DOHH2 (cell line): ENCODE data around the gene PLCB3.

Experiments
- H3F3A ChIP-seq: fragments of 200-600 bp; sonication (generic), shearing (Covaris generic); 2 replicates; pipeline ENCODE4 v1.6.0; 2016; ENCODE audit warnings: antibody characterized with exemption, mild to moderate bottlenecking; ENCODE audit not compliant: control insufficient read depth, insufficient read depth
- H3K27ac ChIP-seq: fragments of 200-600 bp; sonication (generic); 2 replicates; pipeline ENCODE4 v1.5.1; 2014; ENCODE audit warnings: low read depth, mild to moderate bottlenecking, low read length, moderate library complexity
- H3K27me3 ChIP-seq: fragments of 200-600 bp; sonication (generic); 2 replicates; pipeline ENCODE4 v1.6.1; 2014; ENCODE audit warnings: mild to moderate bottlenecking, low read length, mixed read lengths; ENCODE audit not compliant: control insufficient read depth
- H3K36me3 ChIP-seq: fragments of 200-600 bp; sonication (generic); 2 replicates; pipeline ENCODE4 v1.6.1; 2014; ENCODE audit warnings: mild to moderate bottlenecking, low read length, moderate library complexity, mixed read lengths; ENCODE audit not compliant: control insufficient read depth
- H3K4me1 ChIP-seq: fragments of 200-600 bp; sonication (generic); 2 replicates; pipeline ENCODE4 v1.6.1; 2014; ENCODE audit warnings: mild to moderate bottlenecking, low read length, mixed read lengths; ENCODE audit not compliant: control insufficient read depth
- H3K4me2 ChIP-seq: fragments of 200-600 bp; sonication (generic); 2 replicates; pipeline ENCODE4 v1.6.0; 2014; ENCODE audit warnings: mild to moderate bottlenecking, low read length, moderate library complexity
- H3K4me3 ChIP-seq: fragments of 200-600 bp; sonication (generic); 2 replicates; pipeline ENCODE4 v1.5.1; 2014; ENCODE audit warnings: mild to moderate bottlenecking, low read length, mixed read lengths
- H3K79me2 ChIP-seq: fragments of 200-600 bp; sonication (generic); 2 replicates; pipeline ENCODE4 v1.6.1; 2014; ENCODE audit warnings: mild to moderate bottlenecking, low read length, mixed read lengths; ENCODE audit not compliant: control insufficient read depth
- H3K9me2 ChIP-seq: fragments of 200-600 bp; sonication (generic); replicated peaks from 2 replicates; pipeline ENCODE4 v1.6.1; 2014; ENCODE audit warnings: mild to moderate bottlenecking, low read length, mixed read lengths; ENCODE audit not compliant: control insufficient read depth
- H3K9me3 ChIP-seq: fragments of 200-600 bp; sonication (generic); 2 replicates; pipeline ENCODE4 v1.6.1; 2014; ENCODE audit warnings: antibody characterized with exemption, low read length, mixed read lengths; ENCODE audit not compliant: control insufficient read depth, insufficient read depth
- H4K20me1 ChIP-seq: fragments of 200-600 bp; sonication (generic); 2 replicates; pipeline ENCODE4 v1.6.0; 2014; ENCODE audit warnings: low read depth, mild to moderate bottlenecking, antibody characterized with exemption, low read length, moderate library complexity; ENCODE audit not compliant: control insufficient read depth, insufficient read depth
- CTCF ChIP-seq: fragments of 200-600 bp; sonication (generic); IDR thresholded peaks from one replicate; pipeline ENCODE4 v1.5.1; 2014; ENCODE audit warnings: antibody characterized with exemption, mild to moderate bottlenecking, low read depth, low read length; ENCODE audit not compliant: poor library complexity, severe bottlenecking
- EZH2phosphoT487 ChIP-seq: fragments of 200-600 bp; sonication (generic); IDR thresholded peaks from 2 replicates; pipeline ENCODE4 v1.6.1; 2017; ENCODE audit warnings: borderline replicate concordance, mild to moderate bottlenecking, antibody characterized with exemption, low read length, moderate library complexity, mixed read lengths

Gene PLCB3

GRCh38 chr11:64265176-64266160, 14.1 kb downstream of the PLCB3 start:
- Histone ChIP-seq H3K9me2 (no peaks in the 10 kb centered on the region), H3K4me2 (no peak overlapping the region), H3K36me3 (peaks cover 32% of the 10 kb centered on the region), H3F3A (peaks cover 4% of the 10 kb centered on the region; the same call in 1 of the 2 replicates), H3K79me2 (peaks cover 13% of the 10 kb centered on the region), H3K27ac (no peak overlapping the region), H3K27me3 (no peaks in the 10 kb centered on the region), H4K20me1 (no peaks in the 10 kb centered on the region), H3K4me3 (no peak overlapping the region), H3K9me3 (no peaks in the 10 kb centered on the region), H3K4me1 (peaks cover 14% of the 10 kb centered on the region)
- TF ChIP-seq CTCF (no peak), EZH2phosphoT487 (no peak)

DNA sequence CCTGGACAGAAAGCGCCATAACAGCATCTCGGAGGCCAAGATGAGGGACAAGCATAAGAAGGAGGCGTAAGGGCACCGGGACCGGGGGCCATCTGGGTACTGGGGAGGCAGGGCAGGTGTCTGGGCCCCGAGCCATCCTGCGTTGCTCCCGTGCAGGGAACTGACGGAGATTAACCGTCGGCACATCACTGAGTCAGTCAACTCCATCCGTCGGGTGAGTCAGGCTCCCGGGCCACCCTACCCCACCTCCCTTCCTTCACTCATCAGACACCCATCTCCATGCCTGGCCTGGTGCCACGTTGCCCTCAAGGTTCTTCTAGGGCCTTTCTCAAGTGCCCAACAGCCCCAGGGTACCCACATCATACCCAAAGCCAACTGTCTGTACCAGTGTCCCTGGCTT, 15.0 kb downstream of the PLCB3 start:
- Histone ChIP-seq H3K79me2 (peaks cover 16% of the 10 kb centered on the region), H3F3A (peaks cover 4% of the 10 kb centered on the region; the same call in 1 of the 2 replicates), H3K36me3 (peaks cover 35% of the 10 kb centered on the region)

GRCh38 chr11:64267207-64267945, 16.0 kb downstream of the PLCB3 start:
- Histone ChIP-seq H3K4me3 (no peak overlapping the region), H4K20me1 (no peaks in the 10 kb centered on the region), H3K27ac (no peak overlapping the region), H3K9me3 (no peaks in the 10 kb centered on the region), H3K4me2 (no peak overlapping the region), H3K9me2 (no peaks in the 10 kb centered on the region), H3K36me3 (peaks cover 39% of the 10 kb centered on the region), H3K27me3 (no peaks in the 10 kb centered on the region), H3F3A (peaks cover 9% of the 10 kb centered on the region), H3K79me2 (peaks cover 26% of the 10 kb centered on the region), H3K4me1 (peaks cover 24% of the 10 kb centered on the region)
- TF ChIP-seq EZH2phosphoT487 = no peak
- no peak for TF ChIP-seq CTCF

More for the DNA sequence above, 15.0 kb downstream of the PLCB3 start:
- Histone ChIP-seq H3K4me2 (no peak overlapping the region), H3K4me1 (peaks cover 14% of the 10 kb centered on the region), H3K9me2 (no peaks in the 10 kb centered on the region), H4K20me1 (no peaks in the 10 kb centered on the region), H3K9me3 (no peaks in the 10 kb centered on the region), H3K27me3 (no peaks in the 10 kb centered on the region), H3K4me3 (no peak overlapping the region), H3K27ac (no peak overlapping the region)
- TF ChIP-seq CTCF = no peak
- TF ChIP-seq EZH2phosphoT487 = no peak
